Fibroblast of pulmonary artery (primary cell): Measurements from ENCODE around the gene ESRP2.

Experiments used
- DNase-seq: peaks from one replicate; pipeline ENCODE4 v3.0.0-alpha.2; 2010; ENCODE audit warnings: low read depth
- H3K4me3 ChIP-seq: replicated peaks from 2 replicates; pipeline ENCODE4 v1.5.1; 2011; ENCODE audit warnings: low read depth, mild to moderate bottlenecking, control low read depth, low read length, moderate library complexity
- CTCF ChIP-seq: IDR thresholded peaks from 2 replicates; pipeline ENCODE4 v1.5.1; 2011; ENCODE audit warnings: mild to moderate bottlenecking, control low read depth, low read length, inconsistent platforms; ENCODE audit errors: missing control alignments

The ESRP2 gene

DNA sequence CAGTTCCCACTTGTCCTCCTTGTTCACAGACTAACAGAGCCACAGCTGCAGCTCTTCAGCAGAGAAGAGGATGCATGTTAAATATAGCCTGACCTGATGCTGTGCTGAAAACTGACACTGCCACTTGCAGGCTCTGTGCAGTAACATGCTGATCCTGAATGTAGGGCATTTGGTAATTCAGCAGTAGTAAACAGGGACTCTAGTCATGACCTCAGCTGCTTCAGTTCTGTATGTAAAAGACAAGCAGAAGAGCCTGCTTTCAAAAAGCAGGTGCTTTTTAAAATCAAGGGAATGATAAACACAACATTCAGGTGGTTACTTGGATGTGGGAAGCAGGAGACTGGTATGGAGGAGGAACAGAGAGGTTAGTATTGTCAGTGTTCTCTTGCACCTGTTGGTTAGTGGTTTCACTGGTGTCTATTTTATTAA is 33.8 kb downstream of the ESRP2 start:
- DNase-seq = no peak
- TF ChIP-seq CTCF = no peak
- no peak overlapping the region for H3K4me3 ChIP-seq

- no peak for TF ChIP-seq CTCF
- no peak overlapping the region for H3K4me3 ChIP-seq
- peak; percentile 50 for DNase-seq
Measured at GRCh38 chr16:68200088-68200783, 35.7 kb downstream of the ESRP2 start.

- no peak overlapping the region for H3K4me3 ChIP-seq
- TF ChIP-seq CTCF = no peak
- DNase-seq = no peak
Measured at GRCh38 chr16:68197250-68197649, 38.7 kb downstream of the ESRP2 start.

GRCh38 chr16:68194251-68194650 is 41.7 kb downstream of the ESRP2 start:
- DNase-seq = no peak
- no peak for TF ChIP-seq CTCF
- H3K4me3 ChIP-seq = no peak overlapping the region

- no peak for TF ChIP-seq CTCF
- H3K4me3 ChIP-seq = no peak overlapping the region
- DNase-seq = no peak
Measured at GRCh38 chr16:68190736-68191510, 45.0 kb downstream of the ESRP2 start.

GRCh38 chr16:68190081-68190480 is 45.8 kb downstream of the ESRP2 start:
- H3K4me3 ChIP-seq = no peak overlapping the region
- DNase-seq = no peak
- no peak for TF ChIP-seq CTCF

DNA sequence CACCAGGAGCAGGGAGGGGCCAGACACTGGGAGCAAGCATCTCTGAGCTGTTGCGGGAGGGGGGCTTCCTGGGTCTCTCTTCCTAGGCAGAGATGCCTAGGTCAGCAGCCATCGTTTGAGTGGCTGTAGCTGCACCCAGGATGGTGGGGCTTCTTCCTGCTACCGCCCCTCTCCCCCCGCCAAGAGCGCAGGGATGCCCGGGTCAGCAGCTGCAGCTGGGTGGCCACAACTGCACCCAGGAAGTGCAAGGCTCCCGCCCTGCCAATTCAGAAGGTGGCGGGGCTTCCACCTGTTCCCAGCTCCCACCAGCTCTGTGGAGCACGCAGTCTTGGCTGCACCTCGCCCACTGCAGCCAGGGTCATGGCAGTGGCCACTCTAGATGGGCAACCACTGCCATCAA is 47.8 kb downstream of the ESRP2 start:
- no peak for DNase-seq
- H3K4me3 ChIP-seq = no peak overlapping the region
- TF ChIP-seq CTCF = no peak
